PC-9 (cell line): ENCODE results near the gene STRN4. TPM values are rescaled to one million over a fixed set of nuclear protein-coding genes. Genes with fewer than 3 reads are reported as not detected.

ENCODE experiments used
- BruUV-seq: library from RNA; stranded (reverse); fragments of 400-500 nt; replicated peaks from 2 replicates; lab custom pipeline; 2021; lab: Mats Ljungman, UMichigan
- CTCF ChIA-PET: fragments of 300-600 bp; sonication (Branson Sonifier 250); formaldehyde crosslinking; loops from one replicate; lab custom pipeline; 2022; ENCODE audit warnings: antibody characterized with exemption; lab: Charles Lee
- POLR2A ChIA-PET: fragments of 300-600 bp; sonication (Branson Sonifier 250); formaldehyde crosslinking; loops from one replicate; lab custom pipeline; 2022; ENCODE audit warnings: antibody characterized with exemption; ENCODE audit not compliant: unreplicated experiment; lab: Charles Lee
- DNase-seq, 2 experiments: peaks; one replicate each; pipeline versions ENCODE4 v3.0.0 to v3.0.0-alpha.2; 2015 to 2022; ENCODE audit warnings: mixed read lengths in 1 of 2
- H2AFZ ChIP-seq: fragments of 200-600 bp; sonication (generic); 2 replicates; pipeline ENCODE4 v1.8.1; 2017; ENCODE audit warnings: antibody characterized with exemption
- H3F3A ChIP-seq: fragments of 200-600 bp; sonication (generic); 2 replicates; pipeline ENCODE4 v1.8.1; 2017; ENCODE audit warnings: antibody characterized with exemption, mild to moderate bottlenecking, low read depth; ENCODE audit not compliant: insufficient read depth
- H3K27ac ChIP-seq: fragments of 200-600 bp; sonication (generic); 2 replicates; pipeline ENCODE4 v1.6.1; 2016; ENCODE audit warnings: mixed run types
- H3K27me3 ChIP-seq: fragments of 200-600 bp; sonication (generic); 2 replicates; pipeline ENCODE4 v1.6.1; 2016; ENCODE audit warnings: low read depth, mixed run types; ENCODE audit not compliant: insufficient read depth
- H3K36me3 ChIP-seq: fragments of 200-600 bp; sonication (generic); 2 replicates; pipeline ENCODE4 v1.6.1; 2016; ENCODE audit warnings: low read depth, mixed run types
- H3K4me1 ChIP-seq: fragments of 200-600 bp; sonication (generic); replicated peaks from 2 replicates; pipeline ENCODE4 v1.6.1; 2016; ENCODE audit warnings: mixed run types; ENCODE audit not compliant: insufficient read depth
- H3K4me2 ChIP-seq: fragments of 200-600 bp; sonication (generic); 2 replicates; pipeline ENCODE4 v1.6.1; 2017; ENCODE audit warnings: mixed run types
- H3K4me3 ChIP-seq: fragments of 200-600 bp; sonication (generic); 2 replicates; pipeline ENCODE4 v1.6.1; 2016; ENCODE audit warnings: mixed run types
- H3K79me2 ChIP-seq: fragments of 200-600 bp; sonication (generic); 2 replicates; pipeline ENCODE4 v1.6.1; 2017; ENCODE audit warnings: low read depth, mixed run types
- H3K9me2 ChIP-seq: fragments of 200-600 bp; sonication (generic); 2 replicates; pipeline ENCODE4 v1.8.1; 2017; ENCODE audit warnings: mild to moderate bottlenecking; ENCODE audit not compliant: insufficient read depth
- H3K9me3 ChIP-seq: fragments of 200-600 bp; sonication (generic); 2 replicates; pipeline ENCODE4 v1.8.1; 2016; ENCODE audit warnings: low read depth; ENCODE audit not compliant: insufficient read depth
- H4K20me1 ChIP-seq: fragments of 200-600 bp; sonication (generic); 2 replicates; pipeline ENCODE4 v1.8.1; 2017; ENCODE audit not compliant: insufficient read depth
- CTCF ChIP-seq: fragments of 200-600 bp; sonication (generic); conservative IDR thresholded peaks from 2 replicates; pipeline ENCODE4 v1.6.1; 2017; ENCODE audit warnings: mixed run types, antibody characterized with exemption, mild to moderate bottlenecking, moderate library complexity
- EZH2 ChIP-seq: fragments of 200-600 bp; sonication (generic); IDR thresholded peaks from 2 replicates; pipeline ENCODE4 v1.8.0; 2017; ENCODE audit warnings: antibody characterized with exemption, low read depth
- intact Hi-C: fragments of 100-400 bp; cut with micrococcal nuclease; formaldehyde crosslinking; loops from one replicate; pipeline ENCODE4 v1.10.0; 2022; ENCODE audit not compliant: unreplicated experiment
- total RNA-seq: library from RNA; stranded (reverse); gene quantifications from 2 replicates; pipeline ENCODE4 v1.2.3, GENCODE V29; 2021

The STRN4 gene
- total RNA-seq, 1 experiment from 2014 or later: 93.3 TPM

- POLR2A ChIA-PET: no interaction called here
- BruUV-seq: no TSS peak
- no peak for DNase-seq
- Histone ChIP-seq H3K4me1 (peaks cover 9% of the 10 kb centered on the region; the same call in 1 of the 2 replicates), H3K27ac (no peak overlapping the region), H3K9me2 (no peaks in the 10 kb centered on the region), H3K9me3 (no peaks in the 10 kb centered on the region), H3K4me3 (no peak overlapping the region), H3K27me3 (no peaks in the 10 kb centered on the region), H3K79me2 (no peaks in the 10 kb centered on the region), H2AFZ (no peak overlapping the region), H3F3A (peaks cover 35% of the 10 kb centered on the region; the same call in 1 of the 2 replicates), H4K20me1 (peaks cover 7% of the 10 kb centered on the region; the same call in 1 of the 2 replicates), H3K36me3 (no peaks in the 10 kb centered on the region), H3K4me2 (no peak overlapping the region)
- CTCF ChIA-PET: no interaction called here
- TF ChIP-seq CTCF: no peak
- no peak for TF ChIP-seq EZH2
- intact Hi-C loops: no loop called here
Observed at GRCh38 chr19:46760363-46760762, 14.1 kb upstream of the STRN4 start.

GRCh38 chr19:46759817-46760333 lies 13.6 kb upstream of the STRN4 start:
- no peak for DNase-seq
- ChIA-PET CTCF (interaction anchor here (0.7 kb wide), 1 partner anchor 243 kb away, joined by 4 read pairs; no protein-coding TSS in a partner anchor), POLR2A (no interaction called here)
- intact Hi-C loops: loop anchor here (10.0 kb wide), 2 partner anchors 235 to 275 kb away; no protein-coding TSS in a partner anchor
- no TSS peak for BruUV-seq
- Histone ChIP-seq H3K36me3 (no peaks in the 10 kb centered on the region), H3K4me1 (peaks cover 6% of the 10 kb centered on the region; the same call in 1 of the 2 replicates), H3K4me2 (no peak overlapping the region), H3K9me3 (no peaks in the 10 kb centered on the region), H3K79me2 (no peaks in the 10 kb centered on the region), H2AFZ (no peak overlapping the region), H3K27ac (no peak overlapping the region), H4K20me1 (peaks cover 7% of the 10 kb centered on the region; the same call in 1 of the 2 replicates), H3K4me3 (no peak overlapping the region), H3K27me3 (no peaks in the 10 kb centered on the region), H3F3A (peaks cover 36% of the 10 kb centered on the region; the same call in 1 of the 2 replicates), H3K9me2 (no peaks in the 10 kb centered on the region)
- TF ChIP-seq CTCF (no peak), EZH2 (no peak)

GRCh38 chr19:46759206-46759605 lies 13.0 kb upstream of the STRN4 start:
- no peak overlapping the region for H2AFZ ChIP-seq
- H3F3A ChIP-seq: peaks cover 37% of the 10 kb centered on the region; the same call in 1 of the 2 replicates
- H3K4me1 ChIP-seq: no peaks in the 10 kb centered on the region
- H3K36me3 ChIP-seq: no peaks in the 10 kb centered on the region
- no TSS peak for BruUV-seq
- ChIA-PET CTCF (interaction anchor here (0.7 kb wide), 1 partner anchor 244 kb away, joined by 4 read pairs; no protein-coding TSS in a partner anchor), POLR2A (no interaction called here)
- H3K27me3 ChIP-seq: no peaks in the 10 kb centered on the region
- no peak overlapping the region for H3K4me2 ChIP-seq
- H3K9me2 ChIP-seq: no peaks in the 10 kb centered on the region
- no peaks in the 10 kb centered on the region for H3K79me2 ChIP-seq
- TF ChIP-seq CTCF (no peak), EZH2 (no peak)
- no peaks in the 10 kb centered on the region for H3K9me3 ChIP-seq
- no peak overlapping the region for H3K4me3 ChIP-seq
- DNase-seq: no peak
- no peak overlapping the region for H3K27ac ChIP-seq
- intact Hi-C loops: loop anchor here (10.0 kb wide), 2 partner anchors 236 to 276 kb away; no protein-coding TSS in a partner anchor
- peaks cover 7% of the 10 kb centered on the region; the same call in 1 of the 2 replicates for H4K20me1 ChIP-seq
